Measurements from ENCODE around the gene TBC1D4.

GRCh38 chr13:75443356-75443958 is 38.5 kb downstream of the TBC1D4 start:
- TF ChIP-seq CTCF (IDR thresholded peaks at IDR 0.05) = no peak
- TF ChIP-seq POLR2A (IDR thresholded peaks at IDR 0.05) = no peak
